HEK293T (cell line): ENCODE data around the gene SLC37A1.

Experiments used
- CTCF ChIA-PET: fragments of 350-600 bp; formaldehyde crosslinking; extraction: SDS; loops from one replicate; lab custom pipeline; 2021; ENCODE audit warnings: antibody characterized with exemption, inconsistent platforms; lab: Yijun Ruan, JAX
- POLR2A ChIA-PET: fragments of 350-600 bp; formaldehyde crosslinking; extraction: SDS; loops from one replicate; lab custom pipeline; 2020; ENCODE audit warnings: antibody characterized with exemption, inconsistent platforms; lab: Yijun Ruan, JAX
- DNase-seq: peaks from one replicate; pipeline ENCODE4 v3.0.0; 2012; ENCODE audit warnings: mixed read lengths; ENCODE audit errors: extremely low spot score
- ARNT ChIP-seq: fragments of 450-650 bp; IDR thresholded peaks from 2 replicates; pipeline ENCODE4 v1.6.1; 2017; ENCODE audit warnings: mild to moderate bottlenecking
- BHLHE40 ChIP-seq: fragments of 450-650 bp; IDR thresholded peaks from 2 replicates; pipeline ENCODE4 v1.6.1; 2016; ENCODE audit warnings: mild to moderate bottlenecking, moderate library complexity, borderline replicate concordance
- CTBP1 ChIP-seq: fragments of 450-650 bp; IDR thresholded peaks from 2 replicates; pipeline ENCODE4 v1.6.1; 2016; ENCODE audit warnings: borderline replicate concordance
- ELF4 ChIP-seq: fragments of 450-650 bp; IDR thresholded peaks from 2 replicates; pipeline ENCODE4 v1.6.1; 2017; ENCODE audit warnings: antibody characterized with exemption
- FOXA1 ChIP-seq: fragments of 450-650 bp; IDR thresholded peaks from 2 replicates; pipeline ENCODE4 v1.6.1; 2016; ENCODE audit warnings: mild to moderate bottlenecking
- FOXK2 ChIP-seq: fragments of 450-650 bp; IDR thresholded peaks from 2 replicates; pipeline ENCODE4 v1.6.1; 2016; ENCODE audit warnings: mild to moderate bottlenecking
- FOXM1 ChIP-seq: fragments of 450-650 bp; IDR thresholded peaks from 2 replicates; pipeline ENCODE4 v1.6.1; 2017; ENCODE audit warnings: mild to moderate bottlenecking, borderline replicate concordance
- HDGF ChIP-seq: fragments of 450-650 bp; IDR thresholded peaks from 2 replicates; pipeline ENCODE4 v1.6.1; 2017; ENCODE audit warnings: antibody characterized with exemption, borderline replicate concordance
- L3MBTL2 ChIP-seq: fragments of 450-650 bp; conservative IDR thresholded peaks from 2 replicates; pipeline ENCODE4 v1.6.1; 2016; ENCODE audit warnings: mild to moderate bottlenecking
- LEF1 ChIP-seq: fragments of 450-650 bp; IDR thresholded peaks from 2 replicates; pipeline ENCODE4 v1.6.1; 2017; ENCODE audit warnings: mild to moderate bottlenecking, borderline replicate concordance
- NFRKB ChIP-seq: fragments of 450-650 bp; IDR thresholded peaks from 2 replicates; pipeline ENCODE4 v1.6.1; 2016; ENCODE audit warnings: mild to moderate bottlenecking, moderate library complexity
- SP1 ChIP-seq: fragments of 450-650 bp; IDR thresholded peaks from 2 replicates; pipeline ENCODE4 v1.6.1; 2017
- SUZ12 ChIP-seq: fragments of 450-650 bp; IDR thresholded peaks from 2 replicates; pipeline ENCODE4 v1.6.1; 2016; ENCODE audit warnings: mild to moderate bottlenecking
- TARDBP ChIP-seq: fragments of 450-650 bp; IDR thresholded peaks from 2 replicates; pipeline ENCODE4 v1.6.1; 2016
- ZNF384 ChIP-seq: fragments of 450-650 bp; IDR thresholded peaks from 2 replicates; pipeline ENCODE4 v1.6.1; 2016
- TF ChIP-seq, protein P1 (sequence below): fragments of 450-650 bp; IDR thresholded peaks from 2 replicates; pipeline ENCODE4 v1.6.1; 2016

The SLC37A1 gene

DNA sequence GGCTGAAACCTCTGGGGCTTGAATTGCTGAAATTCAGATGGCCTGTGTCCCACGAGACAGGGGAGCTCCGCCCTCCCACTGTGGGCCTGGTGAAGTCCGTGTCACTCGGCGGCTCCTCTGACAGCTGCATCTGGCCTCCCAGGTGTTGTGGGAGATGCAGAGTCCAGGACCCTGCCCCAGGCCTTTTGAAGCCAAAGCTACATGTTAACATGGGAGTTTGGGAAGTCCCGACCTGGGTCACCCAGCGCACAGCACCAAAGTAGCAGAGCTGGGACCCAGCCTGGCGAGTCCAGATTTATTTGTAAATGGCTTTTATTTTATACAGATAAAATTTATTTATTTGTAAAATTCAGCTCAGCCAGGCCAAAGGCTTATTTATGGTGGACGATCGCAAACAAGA lies 28.9 kb downstream of the SLC37A1 start:
- CTCF ChIA-PET = no interaction called here
- no peak for DNase-seq
- TF ChIP-seq, protein P1, sequence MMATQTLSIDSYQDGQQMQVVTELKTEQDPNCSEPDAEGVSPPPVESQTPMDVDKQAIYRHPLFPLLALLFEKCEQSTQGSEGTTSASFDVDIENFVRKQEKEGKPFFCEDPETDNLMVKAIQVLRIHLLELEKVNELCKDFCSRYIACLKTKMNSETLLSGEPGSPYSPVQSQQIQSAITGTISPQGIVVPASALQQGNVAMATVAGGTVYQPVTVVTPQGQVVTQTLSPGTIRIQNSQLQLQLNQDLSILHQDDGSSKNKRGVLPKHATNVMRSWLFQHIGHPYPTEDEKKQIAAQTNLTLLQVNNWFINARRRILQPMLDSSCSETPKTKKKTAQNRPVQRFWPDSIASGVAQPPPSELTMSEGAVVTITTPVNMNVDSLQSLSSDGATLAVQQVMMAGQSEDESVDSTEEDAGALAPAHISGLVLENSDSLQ = no peak
- TF ChIP-seq SUZ12 (no peak), BHLHE40 (no peak), TARDBP (no peak), NFRKB (no peak), HDGF (no peak)
- POLR2A ChIA-PET = no interaction called here

DNA sequence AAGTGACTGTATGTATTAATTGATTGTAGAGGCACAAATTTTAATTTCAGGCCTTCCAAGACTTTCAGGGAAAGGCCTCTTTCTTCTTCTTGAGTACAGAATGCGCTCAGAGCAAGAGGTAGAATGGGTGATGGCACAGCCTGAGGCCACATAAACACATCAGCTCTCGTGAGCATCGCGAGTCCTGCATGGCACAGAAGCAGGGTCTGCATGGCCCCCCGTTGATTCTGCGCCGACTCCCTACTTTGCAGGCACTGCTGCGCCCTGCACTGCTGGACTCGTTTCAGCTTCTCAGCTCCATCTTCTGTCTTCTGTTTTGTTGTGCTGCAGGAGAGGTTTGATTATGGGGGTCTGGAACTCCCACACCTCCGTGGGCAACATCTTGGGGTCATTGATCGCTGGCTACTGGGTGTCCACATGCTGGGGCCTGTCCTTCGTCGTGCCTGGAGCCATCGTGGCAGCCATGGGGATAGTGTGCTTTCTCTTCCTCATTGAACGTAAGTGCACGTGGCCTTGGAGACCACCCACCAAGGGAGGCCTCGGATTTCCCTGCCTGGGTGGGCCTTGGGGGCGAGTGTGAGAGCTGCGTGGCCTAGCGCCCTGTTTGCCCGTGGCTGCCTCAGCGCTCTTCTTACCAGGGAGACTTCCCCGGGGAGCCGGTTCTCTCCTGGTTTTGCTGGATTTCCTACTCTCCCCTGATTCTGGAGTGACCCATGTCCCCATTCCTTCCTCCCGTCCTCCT lies 29.6 kb downstream of the SLC37A1 start:
- no peak for TF ChIP-seq TARDBP
- TF ChIP-seq, protein P1 = no peak
- no peak for TF ChIP-seq FOXA1
- no peak for TF ChIP-seq FOXK2
- TF ChIP-seq FOXM1 = no peak
- TF ChIP-seq BHLHE40 = no peak
- TF ChIP-seq SP1 = no peak
- no peak for TF ChIP-seq ZNF384
- no peak for TF ChIP-seq ARNT
- TF ChIP-seq CTBP1 = no peak
- no peak for TF ChIP-seq L3MBTL2
- TF ChIP-seq HDGF = no peak
- no peak for TF ChIP-seq ELF4
- TF ChIP-seq NFRKB = no peak
- TF ChIP-seq LEF1 = no peak
- no peak for TF ChIP-seq SUZ12
- POLR2A ChIA-PET = no interaction called here
- CTCF ChIA-PET = no interaction called here
- no peak for DNase-seq

DNA sequence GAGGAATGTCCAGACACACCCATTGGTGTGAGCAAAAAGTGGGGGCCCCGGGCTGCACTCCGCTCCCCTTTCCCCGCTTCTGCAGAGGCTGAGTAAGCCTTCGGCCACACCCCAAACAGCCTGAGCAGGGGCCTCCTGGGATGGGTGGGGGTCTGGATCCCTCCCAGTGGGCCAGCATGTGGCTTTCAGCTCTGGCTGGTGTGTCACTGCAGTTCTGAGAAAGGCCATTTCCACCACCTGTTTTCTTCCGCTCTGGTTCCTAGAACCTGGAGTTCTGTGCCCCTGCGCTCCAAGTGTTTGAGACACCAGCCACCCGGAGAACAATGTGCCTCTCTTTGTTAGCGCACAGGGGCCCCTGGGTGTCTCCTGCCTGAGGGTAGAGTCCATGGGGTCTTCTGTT lies 30.9 kb downstream of the SLC37A1 start:
- ChIA-PET POLR2A (no interaction called here), CTCF (no interaction called here)
- no peak for DNase-seq
- TF ChIP-seq, protein P1 = no peak
- TF ChIP-seq ELF4 (no peak), LEF1 (no peak), TARDBP (no peak), NFRKB (no peak), FOXA1 (no peak), HDGF (no peak)

DNA sequence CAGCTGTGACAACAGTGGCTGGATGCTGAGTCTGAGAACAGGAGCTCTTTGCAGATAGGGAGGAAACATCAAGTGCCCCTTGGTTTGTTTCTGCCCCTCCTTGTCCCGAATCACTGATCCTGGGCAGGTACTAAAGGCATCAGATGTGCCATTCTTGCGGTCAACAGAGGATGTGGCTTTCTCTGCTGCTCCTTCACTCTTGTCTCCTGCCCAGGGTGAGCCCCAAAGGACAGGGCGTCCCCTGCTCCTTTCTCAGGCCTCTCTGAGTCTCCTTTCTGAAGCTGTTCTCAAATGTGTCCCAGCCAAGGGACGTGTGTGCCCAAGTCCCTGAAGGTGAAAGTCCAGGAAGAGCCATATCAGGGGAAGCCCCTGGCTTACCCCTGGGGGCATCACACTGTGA lies 31.7 kb downstream of the SLC37A1 start:
- CTCF ChIA-PET = no interaction called here
- TF ChIP-seq CTBP1 (no peak), NFRKB (no peak), FOXM1 (no peak), LEF1 (no peak), SP1 (no peak), TARDBP (no peak), ZNF384 (no peak), L3MBTL2 (no peak), FOXK2 (no peak), ELF4 (no peak), HDGF (no peak), FOXA1 (no peak), BHLHE40 (no peak), ARNT (no peak), SUZ12 (no peak)
- TF ChIP-seq, protein P1 = no peak
- POLR2A ChIA-PET = no interaction called here
- no peak for DNase-seq

DNA sequence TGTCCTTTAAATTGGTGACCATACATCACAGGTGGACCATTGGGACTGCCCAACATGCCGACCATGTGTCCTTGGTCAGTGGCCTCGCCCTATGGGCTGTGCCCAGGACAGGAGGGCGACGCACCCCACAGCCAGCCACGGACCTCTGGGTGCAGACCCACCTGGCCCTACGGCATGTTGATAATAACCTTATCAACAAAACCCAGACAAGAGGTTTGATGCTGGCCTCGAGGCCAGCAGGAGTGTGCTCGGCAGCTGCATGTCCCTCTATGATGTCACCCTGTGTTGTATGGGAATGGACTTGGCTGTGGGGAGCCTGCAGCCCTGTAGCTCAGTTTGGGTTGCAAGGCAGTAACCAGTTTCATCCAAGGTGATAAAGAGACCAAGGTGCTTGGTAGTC lies 32.1 kb downstream of the SLC37A1 start:
- ChIA-PET POLR2A (no interaction called here), CTCF (no interaction called here)
- TF ChIP-seq LEF1 (no peak), ZNF384 (no peak), HDGF (no peak), FOXA1 (no peak)
- no peak for DNase-seq

DNA sequence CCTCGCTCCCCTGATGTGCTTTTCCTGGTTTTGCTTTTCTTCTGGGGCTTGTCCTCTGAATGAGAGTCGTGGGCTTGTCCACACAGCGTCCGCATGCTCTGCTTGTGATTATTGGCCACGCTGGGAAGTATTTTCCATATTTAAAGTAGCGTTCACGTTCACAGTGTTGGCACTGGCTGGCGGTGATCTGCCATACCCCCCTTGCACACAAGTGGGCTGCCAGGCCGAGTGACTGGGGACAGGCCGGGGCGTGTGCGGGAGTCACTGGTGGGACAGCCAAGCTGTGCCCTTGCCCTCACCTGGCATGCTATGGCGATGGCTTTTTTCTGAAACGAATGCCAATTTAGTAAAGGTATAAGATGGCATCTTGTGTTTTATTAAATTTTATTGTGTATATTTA lies 32.8 kb downstream of the SLC37A1 start:
- POLR2A ChIA-PET = no interaction called here
- DNase-seq = no peak
- CTCF ChIA-PET = no interaction called here
- no peak for TF ChIP-seq BHLHE40
- TF ChIP-seq FOXA1 = no peak
- TF ChIP-seq L3MBTL2 = no peak
- no peak for TF ChIP-seq TARDBP
- no peak for TF ChIP-seq SUZ12
- no peak for TF ChIP-seq FOXK2
- no peak for TF ChIP-seq HDGF
- TF ChIP-seq, protein P1 = no peak
- no peak for TF ChIP-seq NFRKB
- no peak for TF ChIP-seq SP1
- no peak for TF ChIP-seq CTBP1
- TF ChIP-seq FOXM1 = no peak
